Activated B cell treated with CpG ODN at 0.5 μM for 24 hours (primary cell): Measurements from ENCODE around the gene NLRP5. TPM values are rescaled to one million over a fixed set of nuclear protein-coding genes. Genes with fewer than 3 reads are reported as not detected.
A peak's percentile ranks its signal among the peaks of the same experiment; 100 is the strongest.

ENCODE experiments used
- ATAC-seq: fragments of 200-7000 bp; cut with Tn5 transposase; one replicate; pipeline ENCODE4 v1.10.0; 2021; ENCODE audit warnings: low read depth, mild to moderate bottlenecking, moderate library complexity
- CTCF ChIA-PET: fragments of 350-600 bp; sonication (Branson Sonifier 250); formaldehyde crosslinking; loops from one replicate; lab custom pipeline; 2021; ENCODE audit warnings: antibody characterized with exemption; lab: Charles Lee
- POLR2A ChIA-PET: fragments of 350-600 bp; sonication (Branson Sonifier 250); formaldehyde crosslinking; loops from one replicate; lab custom pipeline; 2021; ENCODE audit warnings: antibody characterized with exemption; lab: Charles Lee
- DNase-seq: peaks from one replicate; pipeline ENCODE4 v3.0.0; 2022
- H3K27ac Mint-ChIP-seq: one replicate; pipeline ENCODE4 v1.8.0; 2020; ENCODE audit warnings: mixed read lengths
- H3K27me3 Mint-ChIP-seq: one replicate; pipeline ENCODE4 v1.8.0; 2021; ENCODE audit warnings: mixed read lengths
- H3K36me3 Mint-ChIP-seq: one replicate; pipeline ENCODE4 v1.8.0; 2021; ENCODE audit warnings: low read depth, mixed read lengths
- H3K4me1 Mint-ChIP-seq: one replicate; pipeline ENCODE4 v1.8.0; 2021; ENCODE audit warnings: mixed read lengths
- H3K4me3 Mint-ChIP-seq: one replicate; pipeline ENCODE4 v1.8.0; 2020; ENCODE audit warnings: mild to moderate bottlenecking, mixed read lengths
- H3K9me3 Mint-ChIP-seq: one replicate; pipeline ENCODE4 v1.8.0; 2020; ENCODE audit warnings: mixed read lengths
- CTCF ChIP-seq: fragments of 200-600 bp; IDR thresholded peaks from one replicate; pipeline ENCODE4 v1.8.0; 2022; ENCODE audit warnings: antibody characterized with exemption, mild to moderate bottlenecking
- intact Hi-C: fragments of 100-400 bp; cut with micrococcal nuclease; formaldehyde crosslinking; loops from one replicate; pipeline ENCODE4 v1.15.1; 2024
- total RNA-seq: library from RNA; stranded (reverse); gene quantifications from 2 replicates; pipeline ENCODE4 v1.2.3, GENCODE V29; 2022

Gene NLRP5
- total RNA-seq, 1 donor from 2014 or later = not detected

GRCh38 chr19:56026769-56027168, 40.2 kb downstream of the NLRP5 start:
- ATAC-seq (no peak), DNase-seq (no peak)
- Mint-ChIP-seq H3K27me3 (peaks cover 2% of the 10 kb centered on the region), H3K9me3 (peaks cover 2% of the 10 kb centered on the region), H3K4me1 (no peaks in the 10 kb centered on the region), H3K4me3 (no peak overlapping the region), H3K27ac (no peak overlapping the region), H3K36me3 (no peaks in the 10 kb centered on the region)
- TF ChIP-seq CTCF = no peak
- ChIA-PET POLR2A (no interaction called here), CTCF (no interaction called here)
- intact Hi-C loops = no loop called here

GRCh38 chr19:56053596-56053995, 67.0 kb downstream of the NLRP5 start:
- H3K27me3 Mint-ChIP-seq = peaks cover 14% of the 10 kb centered on the region
- ATAC-seq = no peak
- no peak for TF ChIP-seq CTCF
- no peak overlapping the region for H3K4me3 Mint-ChIP-seq
- no peak overlapping the region for H3K27ac Mint-ChIP-seq
- peaks cover under 1% of the 10 kb centered on the region for H3K9me3 Mint-ChIP-seq
- no peaks in the 10 kb centered on the region for H3K36me3 Mint-ChIP-seq
- no peaks in the 10 kb centered on the region for H3K4me1 Mint-ChIP-seq
- no peak for DNase-seq
- intact Hi-C loops = no loop called here
- POLR2A ChIA-PET = no interaction called here
- CTCF ChIA-PET = no interaction called here

DNA sequence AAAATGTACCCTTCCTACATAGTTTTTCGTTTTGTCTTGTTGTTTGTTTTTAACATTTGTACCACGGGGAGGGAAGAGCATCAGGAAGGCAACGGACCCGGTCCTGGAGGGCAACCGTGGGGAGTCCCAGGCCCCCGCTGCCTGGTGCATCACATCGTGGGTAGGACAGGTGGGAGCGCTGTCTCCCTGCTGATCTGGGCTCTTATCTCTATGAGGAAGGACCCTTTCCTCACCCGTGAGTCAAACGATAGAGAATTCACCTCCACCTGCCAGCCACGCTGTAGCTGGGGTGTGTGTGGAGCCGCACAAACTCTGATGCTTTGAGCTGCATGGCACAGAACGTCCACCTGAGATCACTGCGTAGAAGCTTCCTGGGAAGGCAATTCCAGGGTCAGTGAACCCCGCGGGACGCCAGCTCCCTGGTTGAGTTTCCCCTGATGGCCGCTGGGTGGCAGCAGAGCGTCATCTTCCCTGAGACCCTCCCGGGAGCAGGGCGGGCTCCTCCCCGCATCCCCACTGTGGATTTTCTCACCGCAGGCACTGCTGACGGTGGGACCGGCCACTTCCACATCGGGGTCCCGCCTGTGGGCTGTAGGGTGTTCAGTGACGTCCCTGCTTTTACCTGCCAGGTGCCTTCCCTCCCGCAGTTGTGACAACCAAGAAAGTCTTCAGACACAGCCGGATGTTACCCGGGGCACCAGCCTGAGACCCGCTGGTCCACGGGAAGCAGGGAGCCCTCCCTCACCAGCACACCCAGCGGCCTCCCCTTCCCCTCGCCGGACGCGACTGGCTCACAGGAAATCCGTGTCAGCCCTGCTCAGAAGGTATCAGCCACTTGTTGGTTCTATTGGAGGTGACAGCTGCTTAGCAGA, 79.8 kb downstream of the NLRP5 start:
- H3K4me1 Mint-ChIP-seq = peaks cover 12% of the 10 kb centered on the region
- no peaks in the 10 kb centered on the region for H3K9me3 Mint-ChIP-seq
- TF ChIP-seq CTCF = peak; percentile 34
- CTCF ChIA-PET = interaction anchor here (0.8 to 2.5 kb wide), 14 partner anchors 10 to 433 kb away, joined by 3 to 32 read pairs (median 7); no protein-coding TSS in a partner anchor
- DNase-seq = peak; percentile 61
- H3K36me3 Mint-ChIP-seq = no peaks in the 10 kb centered on the region
- H3K4me3 Mint-ChIP-seq = peak overlapping the region; percentile 53
- ATAC-seq = peak; percentile 69
- intact Hi-C loops = loop anchor here (1.0 to 10.0 kb wide), 5 partner anchors 106 to 552 kb away; no protein-coding TSS in a partner anchor
- POLR2A ChIA-PET = interaction anchor here (0.6 kb wide), 1 partner anchor 210 kb away, joined by 8 read pairs; no protein-coding TSS in a partner anchor
- peaks cover 28% of the 10 kb centered on the region for H3K27me3 Mint-ChIP-seq
- H3K27ac Mint-ChIP-seq = no peak overlapping the region

GRCh38 chr19:56069642-56070041, 83.1 kb downstream of the NLRP5 start:
- H3K27ac Mint-ChIP-seq = no peak overlapping the region
- no peaks in the 10 kb centered on the region for H3K36me3 Mint-ChIP-seq
- peaks cover 12% of the 10 kb centered on the region for H3K4me1 Mint-ChIP-seq
- no peak overlapping the region for H3K4me3 Mint-ChIP-seq
- ChIA-PET POLR2A (no interaction called here), CTCF (no interaction called here)
- DNase-seq (no peak), ATAC-seq (no peak)
- no peak for TF ChIP-seq CTCF
- intact Hi-C loops = loop anchor here (5.0 to 10.0 kb wide), 2 partner anchors 183 to 555 kb away; no protein-coding TSS in a partner anchor
- H3K27me3 Mint-ChIP-seq = peaks cover 7% of the 10 kb centered on the region
- no peaks in the 10 kb centered on the region for H3K9me3 Mint-ChIP-seq

GRCh38 chr19:56071151-56071550, 84.6 kb downstream of the NLRP5 start:
- H3K4me1 Mint-ChIP-seq = peaks cover 9% of the 10 kb centered on the region
- DNase-seq = no peak
- no peaks in the 10 kb centered on the region for H3K27me3 Mint-ChIP-seq
- intact Hi-C loops = no loop called here
- no peak for ATAC-seq
- H3K27ac Mint-ChIP-seq = no peak overlapping the region
- no peaks in the 10 kb centered on the region for H3K36me3 Mint-ChIP-seq
- ChIA-PET POLR2A (interaction anchor here (0.6 kb wide), 1 partner anchor 45 kb away, joined by 4 read pairs; no protein-coding TSS in a partner anchor), CTCF (interaction anchor here (1.2 kb wide), 1 partner anchor 101 kb away, joined by 5 read pairs; no protein-coding TSS in a partner anchor)
- TF ChIP-seq CTCF = no peak
- no peaks in the 10 kb centered on the region for H3K9me3 Mint-ChIP-seq
- H3K4me3 Mint-ChIP-seq = no peak overlapping the region
